Activated T-cell treated with anti-CD3 and anti-CD28 coated beads, Interleukin-2, amount 50 U/mL, for 72 hours (primary cell): ENCODE results near the gene CSPG4. TPM values are rescaled to one million over a fixed set of nuclear protein-coding genes. Genes with fewer than 3 reads are reported as not detected.
"Not testable (repeated sequence)": the region's sequence is repeated elsewhere in the genome, so short reads cannot be mapped to it uniquely, and the experiment has no call there.

ENCODE experiments used
- ATAC-seq, 2 donors: fragments of 150-1000 bp; cut with Tn5 transposase; replicated peaks in 1 of 2; 2 replicates each; pipeline ENCODE4 v1.10.0; 2021; ENCODE audit warnings: moderate library complexity in 2 of 2, mild to moderate bottlenecking in 1 of 2
- DNase-seq, 2 donors: peaks; one replicate each; pipeline ENCODE4 v3.0.0; 2021 to 2022; ENCODE audit warnings: mixed read lengths in 1 of 2
- H3K27ac Mint-ChIP-seq: one replicate; pipeline ENCODE4 v1.8.0; 2022; ENCODE audit warnings: mild to moderate bottlenecking, moderate library complexity, mixed read lengths
- H3K27me3 Mint-ChIP-seq: one replicate; pipeline ENCODE4 v1.8.0; 2022; ENCODE audit warnings: low read depth, mixed read lengths
- H3K36me3 Mint-ChIP-seq, 2 donors: one replicate each; pipeline ENCODE4 v1.8.0; 2022; ENCODE audit warnings: mixed read lengths in 2 of 2, mild to moderate bottlenecking in 1 of 2; ENCODE audit not compliant: insufficient read depth in 2 of 2
- H3K4me1 Mint-ChIP-seq: one replicate; pipeline ENCODE4 v1.8.0; 2022; ENCODE audit warnings: low read depth, mixed read lengths
- H3K4me3 Mint-ChIP-seq, 2 donors: one replicate each; pipeline ENCODE4 v1.8.0; 2022; ENCODE audit warnings: mild to moderate bottlenecking in 2 of 2, mixed read lengths in 2 of 2, moderate library complexity in 2 of 2
- H3K9me3 Mint-ChIP-seq, 2 donors: one replicate each; pipeline ENCODE4 v1.8.0; 2022; ENCODE audit warnings: mixed read lengths in 2 of 2
- total RNA-seq, 2 donors: library from RNA; stranded (reverse); gene quantifications; one replicate each; pipeline ENCODE4 v1.2.3, GENCODE V29; 2022

Gene CSPG4
- total RNA-seq, 2 donors from 2014 or later = not detected

GRCh38 chr15:75715312-75715832 lies 2.7 kb upstream of the CSPG4 start:
- DNase-seq, H3K36me3 Mint-ChIP-seq, H3K9me3 Mint-ChIP-seq, ATAC-seq, H3K4me3 Mint-ChIP-seq, H3K4me1 Mint-ChIP-seq, H3K27ac Mint-ChIP-seq: not testable (repeated sequence)
- peaks cover 16% of the 10 kb centered on the region for H3K27me3 Mint-ChIP-seq

GRCh38 chr15:75714195-75714594 lies 1.5 kb upstream of the CSPG4 start:
- H3K9me3 Mint-ChIP-seq = no peaks in the 10 kb centered on the region
- DNase-seq (no peak), ATAC-seq (no peak)
- no peak overlapping the region for H3K4me3 Mint-ChIP-seq
- no peaks in the 10 kb centered on the region for H3K4me1 Mint-ChIP-seq
- H3K36me3 Mint-ChIP-seq = no peaks in the 10 kb centered on the region
- H3K27me3 Mint-ChIP-seq = peaks cover 20% of the 10 kb centered on the region
- H3K27ac Mint-ChIP-seq = no peak overlapping the region

- Mint-ChIP-seq H3K36me3 (no peaks in the 10 kb centered on the region), H3K27me3 (peaks cover 20% of the 10 kb centered on the region), H3K9me3 (no peaks in the 10 kb centered on the region), H3K27ac (no peak overlapping the region), H3K4me1 (no peaks in the 10 kb centered on the region), H3K4me3 (no peak overlapping the region)
- ATAC-seq (no peak), DNase-seq (no peak)
Measured at GRCh38 chr15:75713338-75713895, 769 bp upstream of the CSPG4 start.

DNA sequence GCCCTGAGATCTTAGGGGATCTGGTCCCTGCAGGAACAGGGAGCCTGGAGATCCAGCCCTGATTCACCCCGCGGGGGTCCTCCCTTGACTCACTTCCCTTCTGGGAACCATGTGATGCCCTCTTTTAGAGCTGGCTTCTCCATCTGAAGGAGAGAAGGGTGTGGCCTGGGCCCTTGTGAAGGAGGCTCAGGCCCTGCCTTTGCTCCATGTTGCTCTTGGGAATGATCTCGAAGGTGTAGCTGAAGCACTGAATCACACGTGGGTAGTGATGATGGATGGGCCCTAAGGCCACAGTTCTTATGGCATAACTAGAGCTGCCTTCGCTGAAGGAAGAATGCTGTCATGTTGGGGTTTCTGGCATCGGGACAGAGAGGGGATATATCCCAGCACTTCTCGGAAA lies 1.2 kb downstream of the CSPG4 start:
- DNase-seq, H3K4me3 Mint-ChIP-seq, H3K4me1 Mint-ChIP-seq, H3K9me3 Mint-ChIP-seq, H3K27ac Mint-ChIP-seq, ATAC-seq, H3K36me3 Mint-ChIP-seq: not testable (repeated sequence)
- peaks cover 20% of the 10 kb centered on the region for H3K27me3 Mint-ChIP-seq

DNA sequence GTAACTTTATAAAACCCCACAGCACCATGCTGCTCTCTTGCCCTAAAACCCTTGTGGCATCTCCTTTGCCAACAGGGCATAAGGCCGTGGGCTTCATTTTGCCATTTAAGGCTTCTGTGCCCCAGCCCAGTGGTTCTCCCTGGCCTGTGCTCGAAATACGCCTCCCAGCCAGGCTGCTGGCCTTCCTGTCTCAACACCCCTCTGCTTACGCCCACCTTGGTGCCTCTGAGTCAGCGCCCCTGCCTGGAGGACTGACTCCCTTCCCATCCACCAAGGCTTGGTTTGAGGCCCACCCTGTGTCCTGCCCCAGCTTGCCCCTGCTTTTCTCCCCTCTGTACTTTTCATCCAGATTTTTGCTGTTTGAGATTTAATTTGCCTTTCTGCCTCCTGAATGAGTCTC lies 1.8 kb downstream of the CSPG4 start:
- not testable (repeated sequence) for H3K27ac Mint-ChIP-seq, H3K36me3 Mint-ChIP-seq, H3K4me1 Mint-ChIP-seq, H3K4me3 Mint-ChIP-seq, H3K9me3 Mint-ChIP-seq
- ATAC-seq = peak in 1 of 2 donors; percentile 52
- H3K27me3 Mint-ChIP-seq = peaks cover 20% of the 10 kb centered on the region
- DNase-seq = peak in 1 of 2 donors; percentile 25

DNA sequence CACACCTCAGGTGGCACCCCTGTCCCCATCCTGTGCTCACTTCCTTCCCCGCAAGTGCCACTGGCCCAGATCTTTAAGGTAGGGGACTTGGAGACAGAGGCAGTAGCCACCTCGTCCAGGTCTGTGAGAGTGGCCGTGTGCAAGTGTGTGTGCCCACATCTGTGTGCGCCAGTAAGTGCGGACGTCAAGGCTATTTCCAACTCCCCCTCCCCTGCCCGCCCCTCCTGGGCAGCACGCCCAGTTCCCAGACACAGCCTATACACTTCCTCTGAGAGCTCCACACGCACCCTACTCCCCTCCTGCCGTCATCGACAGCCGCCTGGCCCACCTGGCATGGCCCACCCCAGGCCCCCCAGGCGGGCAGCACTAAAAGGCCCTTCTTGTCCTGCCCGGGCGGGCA lies 3.2 kb downstream of the CSPG4 start:
- not testable (repeated sequence) for H3K4me3 Mint-ChIP-seq, ATAC-seq, H3K27ac Mint-ChIP-seq, H3K9me3 Mint-ChIP-seq, DNase-seq, H3K36me3 Mint-ChIP-seq, H3K4me1 Mint-ChIP-seq
- H3K27me3 Mint-ChIP-seq = peaks cover 19% of the 10 kb centered on the region

- H3K4me3 Mint-ChIP-seq = no peak overlapping the region
- H3K27me3 Mint-ChIP-seq = peaks cover 4% of the 10 kb centered on the region
- no peaks in the 10 kb centered on the region for H3K36me3 Mint-ChIP-seq
- ATAC-seq = no peak
- H3K27ac Mint-ChIP-seq = no peak overlapping the region
- no peak for DNase-seq
- no peaks in the 10 kb centered on the region for H3K9me3 Mint-ChIP-seq
- no peaks in the 10 kb centered on the region for H3K4me1 Mint-ChIP-seq
Measured at GRCh38 chr15:75706682-75706954, 6.0 kb downstream of the CSPG4 start.

- DNase-seq = no peak
- no peaks in the 10 kb centered on the region for H3K9me3 Mint-ChIP-seq
- no peaks in the 10 kb centered on the region for H3K36me3 Mint-ChIP-seq
- no peak overlapping the region for H3K27ac Mint-ChIP-seq
- no peak for ATAC-seq
- peaks cover 4% of the 10 kb centered on the region for H3K27me3 Mint-ChIP-seq
- no peaks in the 10 kb centered on the region for H3K4me1 Mint-ChIP-seq
- H3K4me3 Mint-ChIP-seq = no peak overlapping the region
Measured at GRCh38 chr15:75705854-75706681, 6.6 kb downstream of the CSPG4 start.

GRCh38 chr15:75705375-75705774 lies 7.3 kb downstream of the CSPG4 start:
- not testable (repeated sequence) for ATAC-seq, H3K36me3 Mint-ChIP-seq, H3K9me3 Mint-ChIP-seq, H3K27ac Mint-ChIP-seq, H3K4me3 Mint-ChIP-seq, H3K27me3 Mint-ChIP-seq, H3K4me1 Mint-ChIP-seq, DNase-seq

DNA sequence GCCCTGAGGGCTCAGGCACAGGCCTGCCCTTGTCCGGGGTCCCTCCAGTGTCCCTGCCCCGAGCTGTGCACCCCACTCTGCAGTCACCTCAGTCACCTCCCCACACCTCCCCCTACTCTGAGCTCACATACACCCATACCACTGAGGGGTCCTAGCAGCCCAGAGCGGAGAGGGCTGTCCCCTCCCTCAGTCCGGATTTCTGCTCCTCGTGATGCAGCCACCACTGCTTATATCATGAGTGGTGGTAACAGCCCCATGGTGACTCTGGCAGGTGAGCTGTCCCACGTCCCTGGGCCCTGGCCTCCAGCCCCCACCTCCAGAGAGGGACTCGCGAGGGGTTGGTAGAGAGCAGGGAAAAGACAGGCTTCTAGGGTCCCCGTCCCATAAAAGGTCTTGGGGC lies 8.0 kb downstream of the CSPG4 start:
- Mint-ChIP-seq H3K27me3 (no peaks in the 10 kb centered on the region), H3K27ac (no peak overlapping the region), H3K36me3 (no peaks in the 10 kb centered on the region), H3K4me1 (no peaks in the 10 kb centered on the region), H3K9me3 (no peaks in the 10 kb centered on the region), H3K4me3 (no peak overlapping the region)
- DNase-seq (no peak), ATAC-seq (no peak)

GRCh38 chr15:75704263-75704615 lies 8.4 kb downstream of the CSPG4 start:
- no peaks in the 10 kb centered on the region for H3K9me3 Mint-ChIP-seq
- H3K27ac Mint-ChIP-seq = no peak overlapping the region
- no peaks in the 10 kb centered on the region for H3K4me1 Mint-ChIP-seq
- H3K4me3 Mint-ChIP-seq = no peak overlapping the region
- ATAC-seq (no peak), DNase-seq (no peak)
- no peaks in the 10 kb centered on the region for H3K27me3 Mint-ChIP-seq
- no peaks in the 10 kb centered on the region for H3K36me3 Mint-ChIP-seq

GRCh38 chr15:75703440-75704262 lies 9.0 kb downstream of the CSPG4 start:
- H3K4me1 Mint-ChIP-seq, DNase-seq, H3K27ac Mint-ChIP-seq, H3K36me3 Mint-ChIP-seq, H3K4me3 Mint-ChIP-seq, H3K9me3 Mint-ChIP-seq, H3K27me3 Mint-ChIP-seq: not testable (repeated sequence)
- ATAC-seq = peak; percentile 69 to 76

DNA sequence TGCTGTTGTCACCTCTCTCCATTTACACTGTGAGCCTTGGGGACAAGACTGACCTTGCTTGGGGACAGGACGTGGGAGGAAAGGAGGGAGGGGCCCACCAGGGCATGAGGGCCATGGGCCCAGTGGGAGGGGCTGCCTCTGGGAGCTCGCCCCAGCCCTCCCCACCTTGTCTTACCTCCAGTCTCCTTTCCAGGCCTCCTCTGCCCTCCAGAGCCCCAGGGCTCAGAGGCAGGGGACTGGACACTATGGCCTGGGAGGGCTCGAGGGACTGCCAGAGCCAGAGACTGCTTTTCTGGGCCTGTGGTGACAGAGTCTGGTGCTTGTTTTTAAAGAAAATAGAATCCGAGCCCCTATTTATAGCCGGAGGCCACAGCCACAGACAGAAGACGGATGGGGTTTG lies 10.2 kb downstream of the CSPG4 start:
- no peak overlapping the region for H3K4me3 Mint-ChIP-seq
- DNase-seq = no peak
- no peak overlapping the region for H3K27ac Mint-ChIP-seq
- no peaks in the 10 kb centered on the region for H3K36me3 Mint-ChIP-seq
- H3K4me1 Mint-ChIP-seq = no peaks in the 10 kb centered on the region
- no peak for ATAC-seq
- H3K9me3 Mint-ChIP-seq = no peaks in the 10 kb centered on the region
- H3K27me3 Mint-ChIP-seq = no peaks in the 10 kb centered on the region
